Astrocyte (in vitro differentiated cells and primary cell): ENCODE measurements around the gene AFF3. TPM values are rescaled to one million over a fixed set of nuclear protein-coding genes. Genes with fewer than 3 reads are reported as not detected.

Experiments used
- DNase-seq: peaks from one replicate; pipeline ENCODE4 v3.0.0-alpha.2; 2010; ENCODE audit warnings: low read depth
- FAIRE-seq: peaks from 2 replicates; lab custom pipeline; 2011; peaks lifted over from hg19 to GRCh38; lab: Jason Lieb, UNC
- H2AFZ ChIP-seq: 2 replicates; pipeline ENCODE4 v1.6.0; 2012; ENCODE audit warnings: low read depth, low read length, inconsistent platforms
- H3K27ac ChIP-seq: 2 replicates; pipeline ENCODE4 v1.5.1; 2011; ENCODE audit warnings: low read depth, low read length, inconsistent platforms
- H3K27me3 ChIP-seq: 2 replicates; pipeline ENCODE4 v1.6.0; 2011; ENCODE audit warnings: low read length, inconsistent platforms; ENCODE audit not compliant: insufficient read depth
- H3K36me3 ChIP-seq: 2 replicates; pipeline ENCODE4 v1.5.1; 2011; ENCODE audit warnings: low read length, inconsistent platforms; ENCODE audit not compliant: insufficient read depth
- H3K4me1 ChIP-seq: 2 replicates; pipeline ENCODE4 v1.5.1; 2011; ENCODE audit warnings: low read length, inconsistent platforms; ENCODE audit not compliant: insufficient read depth
- H3K4me2 ChIP-seq: 2 replicates; pipeline ENCODE4 v1.6.0; 2012; ENCODE audit warnings: low read length, inconsistent platforms
- H3K4me3 ChIP-seq: 2 replicates; pipeline ENCODE4 v1.5.1; 2011; ENCODE audit warnings: low read depth, mild to moderate bottlenecking, low read length, inconsistent platforms; ENCODE audit not compliant: insufficient read depth
- H3K79me2 ChIP-seq: 2 replicates; pipeline ENCODE4 v1.6.0; 2012; ENCODE audit warnings: mild to moderate bottlenecking, low read length, inconsistent platforms; ENCODE audit not compliant: insufficient read depth
- H3K9ac ChIP-seq: 2 replicates; pipeline ENCODE4 v1.6.0; 2012; ENCODE audit warnings: mild to moderate bottlenecking, low read length, inconsistent platforms
- H3K9me3 ChIP-seq: 2 replicates; pipeline ENCODE4 v1.5.1; 2012; ENCODE audit warnings: low read depth, mild to moderate bottlenecking, low read length, inconsistent platforms; ENCODE audit not compliant: insufficient read depth
- H4K20me1 ChIP-seq: 2 replicates; pipeline ENCODE4 v1.6.0; 2012; ENCODE audit warnings: low read length, inconsistent platforms; ENCODE audit not compliant: insufficient read depth
- H3K27ac Mint-ChIP-seq: one replicate; pipeline ENCODE4 v1.8.0; 2021; ENCODE audit warnings: mild to moderate bottlenecking, mixed read lengths; ENCODE audit not compliant: unreplicated experiment
- H3K27me3 Mint-ChIP-seq: one replicate; pipeline ENCODE4 v1.8.0; 2021; ENCODE audit warnings: low read depth, mixed read lengths; ENCODE audit not compliant: unreplicated experiment
- H3K36me3 Mint-ChIP-seq: one replicate; pipeline ENCODE4 v1.8.0; 2021; ENCODE audit warnings: low read depth, mixed read lengths; ENCODE audit not compliant: unreplicated experiment
- H3K4me1 Mint-ChIP-seq: one replicate; pipeline ENCODE4 v1.8.0; 2021; ENCODE audit warnings: low read depth, mixed read lengths; ENCODE audit not compliant: unreplicated experiment
- H3K4me3 Mint-ChIP-seq: one replicate; pipeline ENCODE4 v1.8.0; 2021; ENCODE audit warnings: mild to moderate bottlenecking, moderate library complexity, mixed read lengths; ENCODE audit not compliant: unreplicated experiment
- H3K9me3 Mint-ChIP-seq: one replicate; pipeline ENCODE4 v1.8.0; 2021; ENCODE audit warnings: mild to moderate bottlenecking, mixed read lengths; ENCODE audit not compliant: unreplicated experiment
- CTCF ChIP-seq: IDR thresholded peaks from 2 replicates; pipeline ENCODE4 v1.5.1; 2011; ENCODE audit warnings: low read depth, mild to moderate bottlenecking, inconsistent platforms, low read length, moderate library complexity; ENCODE audit not compliant: insufficient read depth
- EZH2 ChIP-seq: IDR thresholded peaks from 2 replicates; pipeline ENCODE4 v1.6.1; 2012; ENCODE audit warnings: mild to moderate bottlenecking, low read length, inconsistent platforms; ENCODE audit not compliant: insufficient read depth
- total RNA-seq: library from RNA; stranded (reverse); gene quantifications from 2 replicates; pipeline ENCODE4 v1.2.1, GENCODE V29; 2021

AFF3 gene
- total RNA-seq, 1 donor from 2014 or later, result 14.7 TPM

DNA sequence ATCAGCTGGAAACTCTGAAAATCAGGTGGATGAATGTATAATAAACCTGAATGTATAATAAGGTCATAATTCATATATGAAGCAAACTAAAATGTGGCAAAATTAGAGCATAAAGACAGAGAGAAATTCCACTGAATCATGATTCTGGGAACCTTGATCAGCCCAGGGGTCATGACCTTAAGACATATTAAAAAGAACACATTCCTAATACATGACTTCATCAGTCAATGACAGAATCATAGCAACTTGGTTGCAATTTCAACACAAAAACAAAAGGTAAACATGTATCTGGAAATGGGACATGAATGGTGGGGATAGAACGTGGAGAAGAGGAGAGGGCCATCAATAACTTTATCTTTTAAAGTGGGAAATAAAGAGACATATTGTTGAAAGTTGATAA is 17.6 kb downstream of the AFF3 start:
- DNase-seq (no peak), FAIRE-seq (no peak)
- H3K4me1 Mint-ChIP-seq, result peaks cover 3% of the 10 kb centered on the region
- no peak overlapping the region for H3K9ac ChIP-seq
- no peaks in the 10 kb centered on the region for H3K79me2 ChIP-seq
- H3K9me3 ChIP-seq, result no peaks in the 10 kb centered on the region
- no peak overlapping the region for H3K27ac Mint-ChIP-seq
- no peaks in the 10 kb centered on the region for H4K20me1 ChIP-seq
- no peak overlapping the region for H3K27ac ChIP-seq
- no peak overlapping the region for H3K4me3 ChIP-seq
- H3K27me3 ChIP-seq, result no peaks in the 10 kb centered on the region
- TF ChIP-seq CTCF (no peak), EZH2 (no peak)
- peaks cover 2% of the 10 kb centered on the region for H3K27me3 Mint-ChIP-seq
- no peaks in the 10 kb centered on the region for H3K36me3 ChIP-seq
- H2AFZ ChIP-seq, result no peak overlapping the region
- H3K4me1 ChIP-seq, result no peaks in the 10 kb centered on the region
- no peaks in the 10 kb centered on the region for H3K36me3 Mint-ChIP-seq
- no peaks in the 10 kb centered on the region for H3K9me3 Mint-ChIP-seq
- no peak overlapping the region for H3K4me3 Mint-ChIP-seq
- H3K4me2 ChIP-seq, result no peak overlapping the region

- no peaks in the 10 kb centered on the region for H3K79me2 ChIP-seq
- no peaks in the 10 kb centered on the region for H3K36me3 ChIP-seq
- Mint-ChIP-seq H3K36me3 (no peaks in the 10 kb centered on the region), H3K27me3 (peaks cover 2% of the 10 kb centered on the region), H3K4me3 (no peak overlapping the region), H3K9me3 (no peaks in the 10 kb centered on the region), H3K27ac (no peak overlapping the region), H3K4me1 (peaks cover 3% of the 10 kb centered on the region)
- no peak overlapping the region for H3K4me3 ChIP-seq
- no peak overlapping the region for H3K27ac ChIP-seq
- no peaks in the 10 kb centered on the region for H4K20me1 ChIP-seq
- H3K9ac ChIP-seq, result no peak overlapping the region
- no peak overlapping the region for H2AFZ ChIP-seq
- H3K27me3 ChIP-seq, result no peaks in the 10 kb centered on the region
- H3K4me2 ChIP-seq, result no peak overlapping the region
- DNase-seq, result no peak
- H3K4me1 ChIP-seq, result no peaks in the 10 kb centered on the region
- H3K9me3 ChIP-seq, result peaks cover 2% of the 10 kb centered on the region
- no peak for FAIRE-seq
- TF ChIP-seq EZH2 (no peak), CTCF (no peak)
Observed at GRCh38 chr2:100121124-100121718, 21.2 kb downstream of the AFF3 start.

- DNase-seq, result no peak
- Histone ChIP-seq H3K27me3 (no peaks in the 10 kb centered on the region), H3K4me3 (no peak overlapping the region), H3K79me2 (no peaks in the 10 kb centered on the region), H3K36me3 (no peaks in the 10 kb centered on the region), H3K9me3 (peaks cover 2% of the 10 kb centered on the region), H4K20me1 (no peaks in the 10 kb centered on the region), H3K9ac (no peak overlapping the region), H3K4me1 (no peaks in the 10 kb centered on the region), H3K4me2 (no peak overlapping the region), H3K27ac (no peak overlapping the region), H2AFZ (no peak overlapping the region)
- H3K36me3 Mint-ChIP-seq, result no peaks in the 10 kb centered on the region
- H3K27me3 Mint-ChIP-seq, result peaks cover 9% of the 10 kb centered on the region
- FAIRE-seq, result no peak
- TF ChIP-seq CTCF (no peak), EZH2 (no peak)
- no peak overlapping the region for H3K27ac Mint-ChIP-seq
- H3K4me1 Mint-ChIP-seq, result no peaks in the 10 kb centered on the region
- no peak overlapping the region for H3K4me3 Mint-ChIP-seq
- H3K9me3 Mint-ChIP-seq, result no peaks in the 10 kb centered on the region
Observed at GRCh38 chr2:100119235-100119634, 23.2 kb downstream of the AFF3 start.
